ENCODE results near the gene RXYLT1. TPM values are rescaled to one million over a fixed set of nuclear protein-coding genes. Genes with fewer than 3 reads are reported as not detected.

The RXYLT1 gene
- total and polyA plus RNA-seq, 2 of the 8 experiments (the other 6 are each of a cell fraction or from before 2014, with no cell fraction given) = 3.8 to 10.9 TPM

GRCh38 chr12:63792338-63792737 is 12.6 kb downstream of the RXYLT1 start:
- Histone ChIP-seq H3K4me3 (ENCODE audit: extremely low read depth in 1 of 4, insufficient read depth in 2 of 4, low read depth in 3 of 4, low read length in 4 of 4) (no peak overlapping the region), H4K5ac (ENCODE audit: insufficient read length, low read depth, low read length) (no peak overlapping the region), H3K4me2 (ENCODE audit: insufficient read depth in 1 of 2, low read depth in 2 of 2, low read length in 2 of 2) (no peak overlapping the region), H3K4me1 (replicated peaks in 1 of 4; ENCODE audit: control insufficient read depth in 3 of 4, insufficient read depth in 4 of 4, low read length in 3 of 4) (no peaks in the 10 kb centered on the region), H2AFZ (ENCODE audit: low read length) (no peak overlapping the region), H3K79me1 (ENCODE audit: low read depth, low read length) (no peaks in the 10 kb centered on the region), H4K20me1 (replicated peaks in 1 of 2; ENCODE audit: control insufficient read depth in 1 of 2, insufficient read depth in 2 of 2, low read length in 2 of 2) (peaks cover 0 to 2% of the 10 kb centered on the region in 2 experiments), H3K79me2 (ENCODE audit: control insufficient read depth in 1 of 2, insufficient read depth in 2 of 2, low read length in 2 of 2) (no peaks in the 10 kb centered on the region), H4K91ac (replicated peaks; ENCODE audit: insufficient read length, low read length) (no peak overlapping the region), H2BK15ac (ENCODE audit: low read length) (no peak overlapping the region), H2BK20ac (ENCODE audit: low read length) (no peak overlapping the region), H2BK12ac (ENCODE audit: low read depth, low read length) (no peak overlapping the region), H3K27ac (ENCODE audit: low read depth, low read length) (no peak overlapping the region), H3K9me3 (ENCODE audit: insufficient read depth in 2 of 2, low read depth in 1 of 2, low read length in 1 of 2) (no peaks in the 10 kb centered on the region), H4K8ac (ENCODE audit: extremely low read depth, insufficient read depth, low read length) (no peak overlapping the region), H3K18ac (ENCODE audit: extremely low read depth, low read length) (no peak overlapping the region), H3K23ac (ENCODE audit: insufficient read length) (no peak overlapping the region), H3K36me3 (ENCODE audit: control insufficient read depth in 2 of 4, insufficient read depth in 4 of 4, low read length in 3 of 4) (peaks cover 0 to 5% (median 1%) of the 10 kb centered on the region in 4 experiments; a peak in 1 of 8 replicates), H3K14ac (ENCODE audit: insufficient read length) (no peak overlapping the region), H3K23me2 (ENCODE audit: low read depth, low read length) (no peaks in the 10 kb centered on the region), H2BK5ac (ENCODE audit: low read depth, low read length) (no peak overlapping the region), H2AK5ac (ENCODE audit: low read depth, low read length) (no peak overlapping the region), H3K9ac (replicated peaks in 1 of 4; ENCODE audit: extremely low read depth in 1 of 4, low read depth in 3 of 4, low read length in 3 of 4) (no peak overlapping the region), H3K4ac (replicated peaks; ENCODE audit: insufficient read length, low read depth, low read length) (no peak overlapping the region), H2BK120ac (replicated peaks; ENCODE audit: low read depth, low read length) (no peak overlapping the region), H3K56ac (replicated peaks; ENCODE audit: insufficient read length, low read depth, low read length) (no peak overlapping the region), H3K27me3 (replicated peaks in 1 of 4; ENCODE audit: control insufficient read depth in 3 of 4, extremely low read depth in 1 of 4, insufficient read depth in 3 of 4, low read length in 3 of 4) (no peaks in the 10 kb centered on the region)
- WGBS, 2 experiments (ENCODE audit: extremely low coverage in 1 of 2, insufficient coverage in 1 of 2, insufficient read length in 1 of 2, insufficient replicate concordance in 2 of 2, low coverage in 1 of 2, low lambda C conversion rate in 2 of 2, missing lambda C conversion rate in 1 of 2) = 95% methylated on average over 3 of the region's 3 CpGs; no CpG with 5 or more reads in 1 of the 2 experiments
- DNase-seq (ENCODE audit: low read depth in 1 of 2, low spot score in 2 of 2) (no peak), FAIRE-seq (no peak)
- TF ChIP-seq, protein P1, sequence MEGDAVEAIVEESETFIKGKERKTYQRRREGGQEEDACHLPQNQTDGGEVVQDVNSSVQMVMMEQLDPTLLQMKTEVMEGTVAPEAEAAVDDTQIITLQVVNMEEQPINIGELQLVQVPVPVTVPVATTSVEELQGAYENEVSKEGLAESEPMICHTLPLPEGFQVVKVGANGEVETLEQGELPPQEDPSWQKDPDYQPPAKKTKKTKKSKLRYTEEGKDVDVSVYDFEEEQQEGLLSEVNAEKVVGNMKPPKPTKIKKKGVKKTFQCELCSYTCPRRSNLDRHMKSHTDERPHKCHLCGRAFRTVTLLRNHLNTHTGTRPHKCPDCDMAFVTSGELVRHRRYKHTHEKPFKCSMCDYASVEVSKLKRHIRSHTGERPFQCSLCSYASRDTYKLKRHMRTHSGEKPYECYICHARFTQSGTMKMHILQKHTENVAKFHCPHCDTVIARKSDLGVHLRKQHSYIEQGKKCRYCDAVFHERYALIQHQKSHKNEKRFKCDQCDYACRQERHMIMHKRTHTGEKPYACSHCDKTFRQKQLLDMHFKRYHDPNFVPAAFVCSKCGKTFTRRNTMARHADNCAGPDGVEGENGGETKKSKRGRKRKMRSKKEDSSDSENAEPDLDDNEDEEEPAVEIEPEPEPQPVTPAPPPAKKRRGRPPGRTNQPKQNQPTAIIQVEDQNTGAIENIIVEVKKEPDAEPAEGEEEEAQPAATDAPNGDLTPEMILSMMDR (IDR thresholded peaks at IDR 0.05; ENCODE audit: control extremely low read depth in 1 of 3, insufficient read depth in 1 of 3, low read depth in 1 of 3, low read length in 3 of 3) = no peak
- TF ChIP-seq TEAD4 (IDR thresholded peaks at IDR 0.05; ENCODE audit: low read depth, low read length) = no peak
- ChIA-PET CTCF (ENCODE audit: partially characterized antibody) (interaction anchor here (1.2 to 2.1 kb wide), 3 partner anchors 9 to 466 kb away, joined by 3 to 12 read pairs (median 4); no protein-coding TSS in a partner anchor), POLR2A (ENCODE audit: partially characterized antibody) (no interaction called here)
